ENCODE data around the gene ASXL3. TPM values are rescaled to one million over a fixed set of nuclear protein-coding genes. Genes with fewer than 3 reads are reported as not detected.

ASXL3 gene
- total and polyA plus RNA-seq, 2 donors (not counting 1 experiment from before 2014, with no cell fraction given), result 0.02 TPM; not detected in 1

DNA sequence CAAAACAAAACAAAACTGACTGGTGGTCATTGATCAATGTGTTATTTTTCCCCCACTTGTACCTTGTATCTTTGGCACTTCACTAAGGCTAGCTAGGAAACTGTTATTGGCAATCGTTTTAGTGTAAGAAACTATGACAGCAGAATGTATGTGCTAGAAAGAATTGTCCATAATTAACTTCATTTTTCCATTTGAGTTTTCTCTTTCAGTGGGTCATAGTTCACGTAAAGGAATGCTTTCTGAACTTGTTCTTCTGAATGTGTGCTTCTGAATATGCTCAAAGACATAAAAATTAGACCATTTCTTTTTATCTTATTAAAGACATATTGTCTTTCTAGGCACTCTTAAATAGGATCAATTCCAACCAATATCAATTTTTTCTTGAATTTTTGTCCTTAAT is 132.2 kb downstream of the ASXL3 start:
- H3K27me3 Mint-ChIP-seq, result no peaks in the 10 kb centered on the region
- intact Hi-C loops (cut with micrococcal nuclease), result no loop called here
- Histone ChIP-seq H3K4me1 (ENCODE audit: control insufficient read depth in 2 of 2, insufficient read depth in 2 of 2, low read length in 2 of 2) (no peaks in the 10 kb centered on the region), H2AFZ (ENCODE audit: insufficient read depth, low read depth, low read length, poor library complexity, severe bottlenecking) (no peak overlapping the region), H3K4me3 (ENCODE audit: control extremely low read depth in 1 of 5, extremely low read depth in 1 of 5, insufficient read depth in 1 of 5, low read depth in 2 of 5, low read length in 4 of 5) (no peak overlapping the region), H3K9ac (ENCODE audit: low read length) (no peak overlapping the region), H3K4me2 (replicated peaks; ENCODE audit: low read depth, low read length, poor library complexity, severe bottlenecking) (no peak overlapping the region), H3K79me2 (ENCODE audit: control insufficient read depth, insufficient read depth, low read length) (no peaks in the 10 kb centered on the region), H3K9me3 (ENCODE audit: control extremely low read depth in 1 of 3, control insufficient read depth in 2 of 3, insufficient read depth in 1 of 3, low read length in 2 of 3) (no peaks in the 10 kb centered on the region), H4K20me1 (ENCODE audit: control insufficient read depth, insufficient read depth, low read length, poor library complexity, severe bottlenecking) (no peaks in the 10 kb centered on the region), H3K27me3 (replicated peaks in 1 of 4; ENCODE audit: control extremely low read depth in 1 of 4, control insufficient read depth in 3 of 4, insufficient read depth in 4 of 4, low read length in 3 of 4) (no peaks in the 10 kb centered on the region), H3K36me3 (replicated peaks in 1 of 2; ENCODE audit: control extremely low read depth in 1 of 2, control insufficient read depth in 1 of 2, extremely low read depth in 1 of 2, insufficient read depth in 2 of 2, low read length in 1 of 2) (no peaks in the 10 kb centered on the region), H3K27ac (ENCODE audit: low read length in 2 of 2) (no peak overlapping the region)
- no peak for DNase-seq
- no peak overlapping the region for H3K27ac Mint-ChIP-seq
- no peak for ATAC-seq (ENCODE audit: low read depth)
- ChIA-PET POLR2A (no interaction called here), CTCF (no interaction called here)
- no peak overlapping the region for H3K4me3 Mint-ChIP-seq
- no CpG with 5 or more reads among the region's 2 CpGs for WGBS (ENCODE audit: insufficient coverage)
- TF ChIP-seq EZH2 (IDR thresholded peaks at IDR 0.05; ENCODE audit: borderline replicate concordance, insufficient read depth, low read depth, low read length, poor library complexity, severe bottlenecking) (no peak), CTCF (IDR thresholded peaks at IDR 0.05) (no peak)
- H3K4me1 Mint-ChIP-seq, result no peaks in the 10 kb centered on the region
- H3K9me3 Mint-ChIP-seq (ENCODE audit: insufficient read depth), result no peaks in the 10 kb centered on the region

GRCh38 chr18:33711514-33711913 is 133.5 kb downstream of the ASXL3 start:
- no peaks in the 10 kb centered on the region for H3K79me2 ChIP-seq (ENCODE audit: control insufficient read depth, insufficient read depth, low read length)
- CTCF ChIA-PET, result no interaction called here
- Mint-ChIP-seq H3K27me3 (no peaks in the 10 kb centered on the region), H3K4me3 (no peak overlapping the region), H3K27ac (no peak overlapping the region), H3K4me1 (no peaks in the 10 kb centered on the region), H3K9me3 (ENCODE audit: insufficient read depth) (no peaks in the 10 kb centered on the region)
- TF ChIP-seq CTCF (IDR thresholded peaks at IDR 0.05), result no peak
- no peak for TF ChIP-seq EZH2 (IDR thresholded peaks at IDR 0.05; ENCODE audit: borderline replicate concordance, insufficient read depth, low read depth, low read length, poor library complexity, severe bottlenecking)
- no peak overlapping the region for H2AFZ ChIP-seq (ENCODE audit: insufficient read depth, low read depth, low read length, poor library complexity, severe bottlenecking)
- DNase-seq, result no peak
- no peaks in the 10 kb centered on the region for H4K20me1 ChIP-seq (ENCODE audit: control insufficient read depth, insufficient read depth, low read length, poor library complexity, severe bottlenecking)
- H3K27ac ChIP-seq (ENCODE audit: low read length in 2 of 2), result no peak overlapping the region
- POLR2A ChIA-PET, result no interaction called here
- WGBS (ENCODE audit: insufficient coverage), result 100% methylated on average over 1 of the region's 2 CpGs
- H3K9me3 ChIP-seq (ENCODE audit: control extremely low read depth in 1 of 3, control insufficient read depth in 2 of 3, insufficient read depth in 1 of 3, low read length in 2 of 3), result no peaks in the 10 kb centered on the region
- intact Hi-C loops (cut with micrococcal nuclease), result no loop called here
- H3K9ac ChIP-seq (ENCODE audit: low read length), result no peak overlapping the region
- H3K36me3 ChIP-seq (replicated peaks in 1 of 2; ENCODE audit: control extremely low read depth in 1 of 2, control insufficient read depth in 1 of 2, extremely low read depth in 1 of 2, insufficient read depth in 2 of 2, low read length in 1 of 2), result no peaks in the 10 kb centered on the region
- no peak for ATAC-seq (ENCODE audit: low read depth)
- no peak overlapping the region for H3K4me2 ChIP-seq (replicated peaks; ENCODE audit: low read depth, low read length, poor library complexity, severe bottlenecking)
- no peaks in the 10 kb centered on the region for H3K4me1 ChIP-seq (ENCODE audit: control insufficient read depth in 2 of 2, insufficient read depth in 2 of 2, low read length in 2 of 2)
- no peaks in the 10 kb centered on the region for H3K27me3 ChIP-seq (replicated peaks in 1 of 4; ENCODE audit: control extremely low read depth in 1 of 4, control insufficient read depth in 3 of 4, insufficient read depth in 4 of 4, low read length in 3 of 4)
- H3K4me3 ChIP-seq (ENCODE audit: control extremely low read depth in 1 of 5, extremely low read depth in 1 of 5, insufficient read depth in 1 of 5, low read depth in 2 of 5, low read length in 4 of 5), result no peak overlapping the region
